ENCODE results near the gene DNAH6.

The DNAH6 gene

DNA sequence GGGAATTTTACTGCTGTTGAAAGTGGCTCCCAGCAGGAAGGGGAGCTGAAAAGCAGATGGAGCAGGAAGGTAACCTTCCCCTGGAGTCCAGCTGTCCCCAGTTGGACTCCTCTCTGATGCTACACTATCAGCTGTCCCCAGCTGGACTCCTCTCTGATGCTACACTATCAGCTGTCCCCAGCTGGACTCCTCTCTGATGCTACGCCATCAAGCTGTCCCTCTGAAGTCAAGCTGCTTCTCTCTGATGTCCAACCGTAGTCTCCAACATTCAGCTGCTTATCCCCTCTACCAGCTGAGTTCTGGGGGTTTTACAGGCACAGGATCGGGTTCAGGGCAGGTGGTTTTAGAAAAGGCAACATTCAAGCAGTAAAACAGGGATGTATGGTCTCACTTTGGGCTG lies 37.4 kb upstream of the DNAH6 start:
- TF ChIP-seq, protein P1, sequence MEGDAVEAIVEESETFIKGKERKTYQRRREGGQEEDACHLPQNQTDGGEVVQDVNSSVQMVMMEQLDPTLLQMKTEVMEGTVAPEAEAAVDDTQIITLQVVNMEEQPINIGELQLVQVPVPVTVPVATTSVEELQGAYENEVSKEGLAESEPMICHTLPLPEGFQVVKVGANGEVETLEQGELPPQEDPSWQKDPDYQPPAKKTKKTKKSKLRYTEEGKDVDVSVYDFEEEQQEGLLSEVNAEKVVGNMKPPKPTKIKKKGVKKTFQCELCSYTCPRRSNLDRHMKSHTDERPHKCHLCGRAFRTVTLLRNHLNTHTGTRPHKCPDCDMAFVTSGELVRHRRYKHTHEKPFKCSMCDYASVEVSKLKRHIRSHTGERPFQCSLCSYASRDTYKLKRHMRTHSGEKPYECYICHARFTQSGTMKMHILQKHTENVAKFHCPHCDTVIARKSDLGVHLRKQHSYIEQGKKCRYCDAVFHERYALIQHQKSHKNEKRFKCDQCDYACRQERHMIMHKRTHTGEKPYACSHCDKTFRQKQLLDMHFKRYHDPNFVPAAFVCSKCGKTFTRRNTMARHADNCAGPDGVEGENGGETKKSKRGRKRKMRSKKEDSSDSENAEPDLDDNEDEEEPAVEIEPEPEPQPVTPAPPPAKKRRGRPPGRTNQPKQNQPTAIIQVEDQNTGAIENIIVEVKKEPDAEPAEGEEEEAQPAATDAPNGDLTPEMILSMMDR (IDR thresholded peaks at IDR 0.05), result no peak
- no peaks in the 10 kb centered on the region for H3K36me3 ChIP-seq
- H3K27ac ChIP-seq, result no peak overlapping the region
- no peak overlapping the region for H3K4me3 ChIP-seq (ENCODE audit: low read depth in 1 of 2, low read length in 1 of 2)
- no peaks in the 10 kb centered on the region for H3K27me3 ChIP-seq
- no peaks in the 10 kb centered on the region for H3K9me3 ChIP-seq
- no peaks in the 10 kb centered on the region for H3K4me1 ChIP-seq (ENCODE audit: control insufficient read depth in 1 of 2, insufficient read depth in 1 of 2, low read depth in 1 of 2, low read length in 1 of 2)

DNA sequence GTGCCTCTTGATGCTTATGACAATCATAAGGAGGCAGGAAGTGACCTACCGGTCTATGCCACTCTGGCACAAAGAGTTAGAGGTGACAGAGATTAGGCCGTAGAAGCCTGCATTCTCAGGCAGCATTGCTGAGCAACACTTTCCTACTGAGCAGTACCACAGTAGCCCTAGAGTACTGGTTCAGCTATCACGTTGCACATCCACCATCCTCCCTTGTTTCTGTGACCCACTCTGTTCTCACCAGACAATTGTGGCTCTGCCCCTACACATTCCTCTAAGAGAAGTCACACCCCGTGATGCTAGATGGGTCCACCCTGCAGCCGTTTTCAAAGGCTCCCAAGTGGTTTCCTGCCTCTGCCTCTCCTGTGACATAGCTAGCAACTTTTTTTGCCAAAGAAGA lies 34.6 kb upstream of the DNAH6 start:
- Histone ChIP-seq H3K27ac (no peak overlapping the region), H3K27me3 (no peaks in the 10 kb centered on the region), H3K4me3 (ENCODE audit: low read depth in 1 of 2, low read length in 1 of 2) (no peak overlapping the region), H3K4me1 (ENCODE audit: control insufficient read depth in 1 of 2, insufficient read depth in 1 of 2, low read depth in 1 of 2, low read length in 1 of 2) (no peaks in the 10 kb centered on the region), H3K36me3 (no peaks in the 10 kb centered on the region), H3K9me3 (no peaks in the 10 kb centered on the region)
- TF ChIP-seq, protein P1 (IDR thresholded peaks at IDR 0.05), result no peak

DNA sequence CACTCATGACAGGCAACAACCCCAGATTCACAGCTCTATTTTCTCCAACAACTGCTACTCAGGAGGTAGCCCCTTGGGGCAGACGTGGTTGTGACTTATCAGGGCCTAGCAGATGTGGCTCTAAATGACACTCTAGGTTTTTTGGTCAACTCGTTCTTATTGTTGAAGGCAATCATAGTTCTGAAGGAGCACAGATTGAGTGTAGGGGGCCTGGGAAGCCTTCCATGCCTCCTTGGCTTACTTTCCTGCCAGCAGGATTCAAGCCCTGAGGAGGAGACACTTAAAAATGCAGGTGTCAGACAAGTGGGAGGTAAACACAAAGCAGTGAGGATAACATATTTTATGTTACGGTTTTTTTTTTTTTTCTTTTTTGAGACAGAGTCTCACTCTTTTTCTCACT lies 33.7 kb upstream of the DNAH6 start:
- H3K9me3 ChIP-seq, result no peaks in the 10 kb centered on the region
- H3K4me3 ChIP-seq (ENCODE audit: low read depth in 1 of 2, low read length in 1 of 2), result no peak overlapping the region
- no peaks in the 10 kb centered on the region for H3K36me3 ChIP-seq
- no peaks in the 10 kb centered on the region for H3K4me1 ChIP-seq (ENCODE audit: control insufficient read depth in 1 of 2, insufficient read depth in 1 of 2, low read depth in 1 of 2, low read length in 1 of 2)
- no peak overlapping the region for H3K27ac ChIP-seq
- TF ChIP-seq, protein P1 (IDR thresholded peaks at IDR 0.05), result no peak
- H3K27me3 ChIP-seq, result no peaks in the 10 kb centered on the region

DNA sequence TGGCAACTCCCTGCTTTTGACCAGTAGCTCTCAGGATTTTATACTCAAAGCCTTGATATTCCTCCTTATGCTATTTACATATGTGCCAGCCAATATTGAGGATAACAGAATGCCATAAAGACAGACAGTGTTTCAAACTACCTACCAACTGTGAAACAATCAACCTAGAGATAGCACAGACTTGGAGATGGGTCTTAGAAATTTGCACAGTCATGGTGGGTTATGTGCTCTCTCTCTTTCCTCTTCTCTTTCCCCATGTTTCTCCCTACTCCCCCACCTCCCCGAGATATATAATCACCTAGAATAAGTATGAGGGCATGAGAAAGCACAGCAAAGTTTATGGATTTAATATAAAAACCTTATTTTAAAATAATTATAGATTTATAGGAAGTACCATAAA lies 33.0 kb upstream of the DNAH6 start:
- H3K27ac ChIP-seq, result no peak overlapping the region
- H3K9me3 ChIP-seq, result no peaks in the 10 kb centered on the region
- H3K27me3 ChIP-seq, result no peaks in the 10 kb centered on the region
- TF ChIP-seq, protein P1 (IDR thresholded peaks at IDR 0.05), result no peak
- no peak overlapping the region for H3K4me3 ChIP-seq (ENCODE audit: low read depth in 1 of 2, low read length in 1 of 2)
- H3K36me3 ChIP-seq, result no peaks in the 10 kb centered on the region
- no peaks in the 10 kb centered on the region for H3K4me1 ChIP-seq (ENCODE audit: control insufficient read depth in 1 of 2, insufficient read depth in 1 of 2, low read depth in 1 of 2, low read length in 1 of 2)

DNA sequence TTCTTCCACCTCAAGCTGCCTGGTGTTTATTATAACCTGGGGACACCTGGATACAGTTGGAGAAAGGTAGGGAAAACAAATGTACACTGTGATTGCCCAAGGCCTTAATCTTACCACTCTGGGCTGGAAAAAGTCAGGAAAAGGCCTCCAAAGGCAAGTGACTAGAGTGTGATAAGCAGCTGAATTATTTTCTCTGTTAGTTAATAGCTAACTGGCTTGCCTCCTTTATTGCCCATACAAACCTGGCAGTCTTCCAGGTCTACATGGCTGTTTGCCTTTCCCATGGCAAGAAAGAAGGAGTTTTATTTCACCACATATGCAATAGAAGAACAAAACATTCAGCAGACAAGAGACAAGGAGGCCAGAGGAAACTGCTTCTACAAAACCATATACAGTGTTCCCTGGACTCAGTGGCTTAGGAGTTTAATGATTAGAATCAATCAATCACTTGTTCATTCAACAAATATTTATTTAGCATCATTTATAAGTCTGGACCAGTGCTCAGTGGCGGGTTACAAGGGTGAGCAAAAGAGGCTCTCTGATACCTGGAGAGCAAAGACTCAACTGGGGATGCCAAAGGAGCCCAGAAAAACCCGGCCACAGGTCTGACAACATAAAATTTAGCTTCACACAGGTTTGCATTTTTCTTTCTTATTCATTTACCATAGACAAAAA lies 29.7 kb upstream of the DNAH6 start:
- TF ChIP-seq, protein P1 (IDR thresholded peaks at IDR 0.05), result no peak
- no peaks in the 10 kb centered on the region for H3K27me3 ChIP-seq
- H3K27ac ChIP-seq, result no peak overlapping the region
- H3K4me3 ChIP-seq (ENCODE audit: low read depth in 1 of 2, low read length in 1 of 2), result no peak overlapping the region
- no peaks in the 10 kb centered on the region for H3K36me3 ChIP-seq
- no peaks in the 10 kb centered on the region for H3K4me1 ChIP-seq (ENCODE audit: control insufficient read depth in 1 of 2, insufficient read depth in 1 of 2, low read depth in 1 of 2, low read length in 1 of 2)
- H3K9me3 ChIP-seq, result no peaks in the 10 kb centered on the region
